ENCODE results near the gene FAM20C. TPM values are rescaled to one million over a fixed set of nuclear protein-coding genes. Genes with fewer than 3 reads are reported as not detected.
"Not testable (repeated sequence)": the region's sequence is repeated elsewhere in the genome, so short reads cannot be mapped to it uniquely, and the experiment has no call there.

The FAM20C gene
- total RNA-seq, 1 donor from 2014 or later, result 57.0 TPM

DNA sequence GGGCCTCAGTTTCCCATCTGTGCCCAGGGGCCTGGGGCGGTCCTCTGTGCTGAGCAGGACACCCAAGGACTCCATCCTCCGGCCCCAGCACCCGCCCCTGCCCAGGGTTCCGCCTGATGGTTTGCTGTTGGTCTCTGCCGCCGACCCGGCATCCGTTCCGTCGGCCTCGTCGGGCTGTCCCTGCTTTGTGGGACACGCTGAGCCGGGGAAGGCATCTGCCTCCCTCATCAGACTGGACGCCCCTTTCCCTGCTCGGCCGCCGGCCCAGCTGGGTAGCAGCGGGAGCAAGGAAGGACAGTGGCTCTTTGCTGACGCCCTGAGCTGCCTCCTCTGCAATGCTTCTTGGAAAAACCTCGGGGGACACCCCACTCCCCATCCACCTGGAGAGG, 39.5 kb downstream of the FAM20C start:
- intact Hi-C loops (cut with DNase I), result no loop called here
- DNase-seq (ENCODE audit: low spot score), result no peak

DNA sequence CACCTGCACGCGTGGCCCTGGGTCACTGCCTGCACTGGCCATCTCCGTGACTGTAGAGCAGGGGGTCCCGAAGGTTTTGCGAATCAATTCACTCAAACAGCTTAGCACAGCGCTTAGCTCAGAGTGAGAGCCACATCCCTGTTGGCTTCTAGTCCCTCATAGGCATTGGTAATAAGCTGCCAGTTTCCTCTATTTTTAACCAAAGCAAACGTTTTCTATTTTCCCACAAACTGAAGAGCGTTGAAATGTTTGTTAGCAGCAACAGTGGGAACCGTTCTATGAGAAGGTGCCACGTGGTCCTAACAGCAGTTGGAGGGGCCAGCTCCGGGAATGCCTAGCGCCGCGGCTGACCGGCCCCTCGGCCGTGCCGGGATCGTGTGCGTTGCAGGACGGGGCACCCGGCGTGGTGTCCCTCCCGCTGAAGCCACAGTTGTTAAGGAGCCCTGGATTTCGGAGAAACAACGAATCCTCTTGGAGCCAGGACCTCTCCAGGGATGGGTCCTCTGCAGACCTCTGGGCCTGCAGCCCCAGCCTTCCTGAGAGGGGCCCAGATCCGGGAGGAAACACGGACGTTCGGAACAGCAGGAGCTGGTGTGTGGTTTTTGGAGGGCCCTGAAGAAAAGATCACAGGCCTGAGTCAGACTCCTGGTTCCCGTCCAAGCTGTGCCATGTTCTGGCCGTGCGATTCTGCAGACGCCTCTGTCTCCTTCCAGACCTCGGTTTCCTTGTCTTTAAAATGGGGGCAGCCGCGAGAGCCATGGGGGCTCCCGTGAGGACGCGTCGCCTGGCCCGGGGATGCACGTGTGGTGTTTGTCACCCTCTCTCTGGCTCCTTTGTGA, 40.3 kb downstream of the FAM20C start:
- DNase-seq (ENCODE audit: low spot score), result no peak
- no peak for ATAC-seq
- intact Hi-C loops (cut with DNase I), result no loop called here

More for the DNA sequence above, 39.5 kb downstream of the FAM20C start:
- no peak for ATAC-seq

- intact Hi-C loops (cut with DNase I), result no loop called here
- ATAC-seq (peak; percentile 44), DNase-seq (ENCODE audit: low spot score) (no peak)
These were observed 41.1 kb downstream of the FAM20C start for GRCh38 chr7:233249-234035.

DNA sequence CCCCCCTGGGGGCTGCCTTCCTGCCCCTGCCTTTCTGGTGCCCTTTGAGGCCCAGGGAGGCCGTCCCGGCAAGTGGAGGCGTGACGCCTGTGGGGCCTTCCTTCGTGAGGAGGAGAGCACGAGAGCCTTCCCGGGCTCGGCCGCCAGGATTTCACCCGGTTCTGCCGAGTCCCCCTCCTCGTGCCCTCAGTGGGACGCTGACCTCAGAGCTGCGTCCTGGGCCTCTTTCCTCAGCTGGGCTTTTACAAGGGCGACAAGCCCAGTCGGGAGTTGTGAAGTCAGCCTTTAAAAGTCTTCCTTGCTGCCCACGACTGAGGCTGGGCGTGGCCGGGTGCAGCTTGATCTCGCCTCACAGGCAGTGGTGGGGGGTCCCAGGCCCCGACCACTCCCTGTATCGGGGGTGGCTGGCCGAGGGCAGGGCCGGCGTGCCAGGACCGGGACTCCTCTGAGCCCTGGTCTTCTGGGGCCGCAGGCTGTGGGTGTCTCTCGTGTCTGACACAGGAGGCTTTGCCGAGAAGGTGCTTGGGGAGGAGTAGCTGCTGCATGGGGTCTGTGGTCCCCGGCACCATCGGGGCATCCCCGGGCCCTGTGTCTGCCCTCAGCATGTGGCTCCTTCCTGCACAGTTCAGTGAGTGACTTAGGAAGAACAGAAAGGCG, 41.8 kb downstream of the FAM20C start:
- ATAC-seq (peak; percentile 67), DNase-seq (ENCODE audit: low spot score) (peak; percentile 82)
- intact Hi-C loops (cut with DNase I), result no loop called here

DNA sequence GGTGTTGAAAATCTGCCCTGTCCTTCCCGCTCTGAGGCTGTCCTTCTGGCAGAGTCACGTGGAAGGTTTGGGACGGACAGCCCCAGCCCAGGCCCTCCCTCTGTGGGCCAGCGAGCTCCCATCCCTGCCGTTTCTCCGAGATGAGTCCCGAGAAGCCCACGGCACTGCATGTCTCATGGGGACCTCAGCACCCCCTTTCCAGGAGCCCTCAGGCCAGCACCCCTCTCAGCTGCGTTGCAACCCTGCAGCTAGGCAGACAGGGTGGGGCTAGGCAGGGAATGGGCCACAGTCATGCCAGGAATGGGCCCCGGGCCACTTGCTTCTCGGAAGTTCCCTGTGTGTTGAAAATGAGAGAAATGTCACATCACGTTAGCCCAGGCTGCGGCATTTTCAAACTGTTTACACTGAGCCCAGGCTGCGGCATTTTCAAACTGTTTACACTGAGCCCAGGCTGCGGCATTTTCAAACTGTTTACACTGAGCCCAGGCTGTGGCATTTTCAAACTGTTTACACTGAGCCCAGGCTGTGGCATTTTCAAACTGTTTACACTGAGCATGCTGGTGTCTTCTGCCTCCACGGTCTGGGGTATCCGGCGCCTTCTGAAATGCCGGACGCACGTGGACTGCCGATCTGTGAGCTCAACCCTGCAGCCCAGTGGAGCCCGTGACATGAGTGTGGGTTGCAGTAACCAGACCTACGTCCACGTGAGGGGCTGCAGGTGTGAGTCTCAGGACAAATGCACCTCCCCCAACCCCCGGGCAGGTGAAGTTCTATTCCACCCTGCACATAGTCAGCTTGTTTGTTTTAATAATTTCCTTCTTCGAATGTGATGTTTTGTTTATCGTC, 42.6 kb downstream of the FAM20C start:
- DNase-seq (ENCODE audit: low spot score) (no peak), ATAC-seq (peak; percentile 83)
- intact Hi-C loops (cut with DNase I), result no loop called here

GRCh38 chr7:235576-236395, 43.4 kb downstream of the FAM20C start:
- intact Hi-C loops (cut with DNase I), result no loop called here
- no peak for DNase-seq (ENCODE audit: low spot score)

DNA sequence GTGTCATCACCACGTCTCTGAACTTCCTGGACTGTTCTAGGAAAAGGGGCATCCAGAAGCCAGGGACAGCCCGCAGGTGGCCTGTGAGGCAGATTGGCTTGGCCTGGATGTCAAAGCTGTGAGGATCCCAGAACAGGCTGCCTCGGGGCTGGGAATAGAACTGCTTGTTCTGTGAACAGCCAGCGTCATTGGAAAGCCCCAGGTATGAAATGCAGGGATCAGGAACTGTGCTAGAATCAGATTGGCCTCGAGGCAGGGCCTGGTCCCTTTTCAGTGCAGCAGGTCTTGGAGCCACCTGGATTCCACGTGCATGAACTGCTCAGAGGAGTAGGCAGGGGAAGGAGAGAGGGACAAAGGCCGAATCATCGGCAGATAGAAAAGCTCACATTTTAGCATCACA, 44.6 kb downstream of the FAM20C start:
- no peak for DNase-seq (ENCODE audit: low spot score)
- intact Hi-C loops (cut with DNase I), result no loop called here
- no peak for ATAC-seq

More at GRCh38 chr7:235576-236395, 43.4 kb downstream of the FAM20C start:
- ATAC-seq, result peak; percentile 1

DNA sequence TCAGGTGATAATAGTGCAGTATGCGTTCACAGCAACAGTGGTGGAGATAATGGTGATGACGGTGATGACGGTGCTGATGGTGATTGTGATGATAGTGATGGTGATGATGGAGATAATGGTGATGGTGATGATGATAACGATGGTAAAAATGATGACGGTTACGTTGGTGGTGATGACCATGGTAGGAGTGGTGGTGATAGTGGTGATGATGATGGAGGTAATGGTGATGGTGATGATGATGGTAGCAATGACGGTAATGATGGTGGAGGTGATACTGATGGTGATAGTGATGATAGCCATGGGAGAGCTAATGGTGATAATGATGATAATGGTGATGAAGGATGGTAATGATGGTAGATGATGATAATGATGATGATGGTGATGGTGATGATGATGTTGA, 45.0 kb downstream of the FAM20C start:
- DNase-seq (ENCODE audit: low spot score) (no peak), ATAC-seq (no peak)
- intact Hi-C loops (cut with DNase I), result no loop called here

DNA sequence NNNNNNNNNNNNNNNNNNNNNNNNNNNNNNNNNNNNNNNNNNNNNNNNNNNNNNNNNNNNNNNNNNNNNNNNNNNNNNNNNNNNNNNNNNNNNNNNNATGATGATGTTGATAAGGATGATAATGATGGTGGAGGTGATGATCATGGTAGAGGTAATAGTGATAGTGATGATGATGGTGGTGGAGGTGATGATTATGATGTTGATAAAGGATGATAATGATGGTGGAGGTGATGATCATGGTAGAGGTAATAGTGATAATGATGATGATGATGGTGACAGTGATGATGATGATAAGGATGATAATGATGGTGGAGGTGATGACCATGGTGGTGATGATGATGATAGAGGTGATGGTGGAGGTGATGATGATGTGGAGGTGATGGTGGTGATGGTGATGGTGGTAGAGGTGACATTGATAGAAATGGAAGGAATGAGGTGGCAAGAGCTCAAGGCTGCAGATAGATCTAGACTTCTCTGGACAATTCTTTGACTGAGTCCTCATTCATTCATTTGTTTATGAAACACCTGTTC, 47.8 kb downstream of the FAM20C start:
- intact Hi-C loops (cut with DNase I), result no loop called here
- peak; percentile 8 for ATAC-seq
- no peak for DNase-seq (ENCODE audit: low spot score)

GRCh38 chr7:240887-241421, 48.6 kb downstream of the FAM20C start:
- intact Hi-C loops (cut with DNase I), result no loop called here
- DNase-seq (ENCODE audit: low spot score), result no peak
- peak; percentile 61 for ATAC-seq

- DNase-seq (ENCODE audit: low spot score) (no peak), ATAC-seq (no peak)
- intact Hi-C loops (cut with DNase I), result no loop called here
These were observed 49.1 kb downstream of the FAM20C start for GRCh38 chr7:241513-241912.

DNA sequence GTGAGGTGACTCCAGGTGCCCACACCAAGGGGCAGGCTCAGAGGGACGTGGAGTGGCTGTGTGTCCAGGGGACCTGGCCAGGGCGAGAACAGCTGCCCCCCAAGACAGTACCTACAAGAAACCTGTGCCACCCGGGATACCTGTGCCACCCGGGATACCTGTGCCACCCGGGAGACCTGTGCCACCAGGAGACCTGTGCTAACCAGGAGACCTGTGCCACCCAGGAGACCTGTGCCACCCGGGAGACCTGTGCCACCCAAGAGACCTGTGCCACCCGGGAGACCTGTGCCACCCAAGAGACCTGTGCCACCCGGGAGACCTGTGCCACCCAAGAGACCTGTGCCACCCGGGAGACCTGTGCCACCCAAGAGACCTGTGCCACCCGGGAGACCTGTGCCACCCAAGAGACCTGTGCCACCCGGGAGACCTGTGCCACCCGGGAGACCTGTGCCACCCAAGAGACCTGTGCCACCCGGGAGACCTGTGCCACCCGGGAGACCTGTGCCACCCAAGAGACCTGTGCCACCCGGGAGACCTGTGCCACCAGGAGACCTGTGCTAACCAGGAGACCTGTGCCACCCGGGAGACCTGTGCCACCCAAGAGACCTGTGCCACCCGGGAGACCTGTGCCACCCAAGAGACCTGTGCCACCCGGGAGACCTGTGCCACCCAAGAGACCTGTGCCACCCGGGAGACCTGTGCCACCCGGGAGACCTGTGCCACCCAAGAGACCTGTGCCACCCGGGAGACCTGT, 50.6 kb downstream of the FAM20C start:
- ATAC-seq; intact Hi-C loops (cut with DNase I); DNase-seq (ENCODE audit: low spot score): not testable (repeated sequence)

- intact Hi-C loops (cut with DNase I); ATAC-seq; DNase-seq (ENCODE audit: low spot score): not testable (repeated sequence)
These were observed 51.2 kb downstream of the FAM20C start for GRCh38 chr7:243580-243978.

DNA sequence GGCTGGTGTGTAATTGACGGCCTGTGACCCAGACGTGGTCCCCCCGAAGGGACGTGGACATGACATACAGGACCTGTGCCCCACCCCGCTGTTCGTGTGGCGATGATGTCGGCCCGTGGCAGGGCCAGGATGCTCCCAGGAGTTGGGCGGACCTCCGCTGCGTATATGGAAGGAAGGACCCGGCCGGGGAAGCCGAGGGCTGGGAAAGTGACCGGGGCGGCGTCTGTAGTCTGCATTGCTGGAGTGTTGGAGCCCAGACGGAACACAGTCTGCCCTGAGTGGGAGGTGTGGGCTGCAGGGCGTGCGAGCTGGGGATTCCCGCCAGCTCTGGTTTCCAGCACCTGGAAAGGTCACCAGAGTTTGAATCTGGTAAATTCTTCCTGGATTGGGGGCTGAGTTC, 52.6 kb downstream of the FAM20C start:
- ATAC-seq (peak; percentile 69), DNase-seq (ENCODE audit: low spot score) (no peak)
- intact Hi-C loops (cut with DNase I), result no loop called here

DNA sequence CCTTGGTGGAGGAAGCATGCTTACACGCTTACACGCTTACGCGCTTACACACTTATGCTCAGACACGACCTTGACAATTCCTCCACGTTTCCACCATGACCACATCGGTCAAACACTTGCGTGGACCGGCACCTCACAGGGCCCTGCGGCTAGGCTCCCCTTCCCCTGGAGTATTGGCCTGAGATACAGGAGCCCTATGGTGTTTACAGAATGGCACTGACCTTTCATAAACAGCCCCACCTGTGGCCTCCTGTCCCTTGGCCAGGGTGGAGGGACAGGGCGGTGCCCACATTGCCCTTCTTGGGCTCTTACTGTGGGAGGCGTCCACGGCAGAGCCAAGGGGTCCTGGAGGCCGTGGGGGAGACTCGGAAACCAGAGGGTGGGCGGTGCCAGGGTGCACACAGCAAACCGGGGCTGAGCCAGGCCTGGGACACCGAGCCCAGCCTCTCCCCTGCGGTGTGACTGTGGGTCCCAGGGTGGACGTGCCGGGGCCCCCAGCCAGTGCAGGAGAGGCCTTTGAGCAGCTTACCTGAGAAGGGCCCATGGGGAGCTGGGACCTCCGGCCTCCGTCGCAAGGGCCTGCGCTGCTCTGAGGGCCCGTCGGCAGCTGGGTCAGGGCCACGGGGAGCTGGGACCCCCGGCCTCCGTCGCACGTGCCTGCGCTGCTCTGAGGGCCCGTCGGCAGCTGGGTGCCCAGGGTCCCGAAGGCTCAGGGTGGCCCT, 53.4 kb downstream of the FAM20C start:
- DNase-seq (ENCODE audit: low spot score) (no peak), ATAC-seq (no peak)
- intact Hi-C loops (cut with DNase I), result no loop called here

- no peak for DNase-seq (ENCODE audit: low spot score)
- intact Hi-C loops (cut with DNase I), result no loop called here
- no peak for ATAC-seq
These were observed 54.1 kb downstream of the FAM20C start for GRCh38 chr7:246451-246850.

All from sciatic nerve (tissue), 2 donors.